ENCODE measurements around the gene GBGT1.
"Not testable (repeated sequence)": the region's sequence is repeated elsewhere in the genome, so short reads cannot be mapped to it uniquely, and the experiment has no call there.

GBGT1 gene

GRCh38 chr9:133163504-133164172 lies at the start of gene GBGT1:
TSS of gene GBGT1 (minus strand) at chr9:133163914. CDS start at chr9:133162412, 1,502 bp downstream.
- DNase-seq = peak; percentile 18 to 28

GRCh38 chr9:133210609-133211008 lies 46.9 kb upstream of the GBGT1 start:
- no peak for DNase-seq

- DNase-seq = no peak
These were observed 46.5 kb upstream of the GBGT1 start for GRCh38 chr9:133210202-133210532.

- not testable (repeated sequence) for DNase-seq
These were observed 45.9 kb upstream of the GBGT1 start for GRCh38 chr9:133209327-133210201.

- not testable (repeated sequence) for DNase-seq
These were observed 45.2 kb upstream of the GBGT1 start, which contains the start of gene OBP2B for GRCh38 chr9:133208880-133209300. TSS of gene OBP2B (minus strand) at chr9:133209250. CDS start at chr9:133209199, 51 bp downstream.

GRCh38 chr9:133208171-133208879 lies 44.6 kb upstream of the GBGT1 start:
- not testable (repeated sequence) for DNase-seq

GRCh38 chr9:133207540-133208170 lies 43.9 kb upstream of the GBGT1 start:
- no peak for DNase-seq

- DNase-seq = no peak
These were observed 43.4 kb upstream of the GBGT1 start for GRCh38 chr9:133207021-133207531.

- no peak for DNase-seq
These were observed 42.5 kb upstream of the GBGT1 start for GRCh38 chr9:133205996-133206931.

- DNase-seq = not testable (repeated sequence)
These were observed 41.8 kb upstream of the GBGT1 start for GRCh38 chr9:133205481-133205887.

GRCh38 chr9:133204993-133205336 lies 41.3 kb upstream of the GBGT1 start:
- no peak for DNase-seq

- DNase-seq = no peak
These were observed 40.8 kb upstream of the GBGT1 start for GRCh38 chr9:133204335-133204992.

- no peak for DNase-seq
These were observed 39.9 kb upstream of the GBGT1 start for GRCh38 chr9:133203506-133204075.

- no peak for DNase-seq
These were observed 39.2 kb upstream of the GBGT1 start for GRCh38 chr9:133202688-133203453.

- no peak for DNase-seq
These were observed 38.4 kb upstream of the GBGT1 start for GRCh38 chr9:133202145-133202513.

GRCh38 chr9:133201424-133202144 lies 37.9 kb upstream of the GBGT1 start:
- DNase-seq = no peak

GRCh38 chr9:133200631-133201030 lies 36.9 kb upstream of the GBGT1 start:
- no peak for DNase-seq

- no peak for DNase-seq
These were observed 36.1 kb upstream of the GBGT1 start for GRCh38 chr9:133199648-133200321.

GRCh38 chr9:133195029-133195428 lies 31.3 kb upstream of the GBGT1 start:
- DNase-seq = no peak
